Ureter (tissue), 1 donor: Measurements from ENCODE around the gene SHANK3. TPM values are rescaled to one million over a fixed set of nuclear protein-coding genes. Genes with fewer than 3 reads are reported as not detected.
"Not testable (repeated sequence)": the region's sequence is repeated elsewhere in the genome, so short reads cannot be mapped to it uniquely, and the experiment has no call there.

Source experiments
- DNase-seq: peaks from one replicate; pipeline ENCODE4 v3.0.0-alpha.2; 2020; ENCODE audit warnings: low spot score
- total RNA-seq: library from RNA; stranded (reverse); gene quantifications from one replicate; pipeline ENCODE4 v1.2.4, GENCODE V29; 2023
- donor health status: DM: yes; HTN: yes; CAD: no.

The SHANK3 gene
- total RNA-seq, 1 donor from 2014 or later, result 37.1 TPM

DNA sequence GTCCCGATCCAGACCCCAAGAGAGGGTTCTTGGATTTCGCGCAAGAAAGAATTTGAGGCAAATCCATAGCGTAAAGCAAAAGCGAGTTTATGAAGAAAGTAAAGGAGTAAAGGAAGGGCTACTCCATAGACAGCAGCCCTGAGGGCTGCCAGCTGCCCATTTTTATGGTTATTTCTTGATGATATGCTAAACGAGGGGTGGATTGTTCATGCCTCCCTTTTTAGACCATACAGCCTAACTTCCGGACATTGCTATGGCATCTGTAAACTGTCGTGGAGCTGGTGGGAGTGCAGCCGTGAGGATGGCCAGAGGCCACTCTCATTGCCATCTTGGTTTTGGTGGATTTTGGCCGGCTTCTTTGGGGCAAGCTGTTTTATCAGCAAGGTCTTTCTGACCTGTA is 19.4 kb upstream of the SHANK3 start:
- no peak for DNase-seq

DNA sequence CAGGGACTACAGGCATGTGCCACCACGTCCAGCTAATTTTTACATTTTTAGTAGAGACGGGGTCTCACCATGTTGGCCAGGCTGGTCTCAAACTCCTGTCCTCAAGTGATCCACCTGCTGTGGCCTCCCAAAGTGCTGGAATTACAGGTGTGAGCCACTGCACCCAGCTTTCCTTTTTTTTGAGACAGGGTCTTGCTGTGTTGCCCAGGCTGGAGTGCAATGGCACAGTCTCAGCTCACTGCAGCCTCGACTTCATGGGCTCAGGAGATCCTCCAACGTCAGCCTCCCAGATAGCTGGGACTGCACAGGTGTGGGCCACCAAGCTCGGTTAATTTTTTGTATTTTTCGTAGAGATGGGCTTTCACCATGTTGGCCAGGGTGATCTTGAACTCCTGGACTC is 18.0 kb upstream of the SHANK3 start:
- not testable (repeated sequence) for DNase-seq

DNA sequence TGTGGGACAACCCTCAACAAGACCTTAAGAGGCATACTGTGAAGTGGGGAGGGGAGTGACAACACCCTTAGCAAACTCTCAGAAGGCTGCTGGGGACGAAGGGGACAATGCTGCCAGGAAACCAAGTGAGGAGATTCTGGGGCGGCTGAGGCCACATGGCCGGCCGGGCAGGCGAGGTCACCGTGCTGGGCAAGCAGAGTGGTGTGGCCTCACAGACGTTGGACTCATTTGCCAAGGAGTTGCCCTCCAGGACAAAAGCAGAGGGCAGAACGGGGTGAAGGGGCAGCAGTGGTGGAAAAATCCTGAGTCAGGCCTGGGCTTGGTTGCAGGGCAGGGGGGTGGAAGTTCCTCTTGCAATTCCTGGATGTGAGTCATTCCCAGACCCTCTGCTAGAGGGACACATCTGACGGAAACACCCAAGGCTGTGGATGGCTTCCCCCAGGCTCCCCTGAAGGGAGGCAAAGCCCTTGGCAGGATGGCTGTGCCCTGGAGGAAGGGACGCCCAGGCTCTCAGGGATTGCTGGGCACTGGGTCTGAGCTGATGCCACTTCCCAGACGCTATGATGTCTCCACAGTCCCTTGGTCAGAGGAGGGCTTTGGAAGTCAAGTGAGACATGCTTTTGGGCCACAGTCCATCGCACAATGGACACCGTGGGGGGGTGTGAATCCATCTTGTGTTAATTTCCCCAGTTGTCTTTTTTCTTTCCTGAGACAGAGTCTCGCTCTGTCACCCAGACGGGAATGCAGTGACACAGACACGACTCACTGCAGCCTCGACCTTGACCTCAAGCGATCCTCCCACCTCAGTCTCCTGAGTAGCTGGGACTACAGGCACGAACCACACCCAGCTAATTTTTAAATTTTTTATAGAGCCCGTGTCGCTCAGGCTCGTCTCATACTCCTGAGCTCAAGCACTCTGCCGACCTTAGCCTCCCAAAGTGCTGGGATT is 16.2 kb upstream of the SHANK3 start:
- DNase-seq, result no peak

DNA sequence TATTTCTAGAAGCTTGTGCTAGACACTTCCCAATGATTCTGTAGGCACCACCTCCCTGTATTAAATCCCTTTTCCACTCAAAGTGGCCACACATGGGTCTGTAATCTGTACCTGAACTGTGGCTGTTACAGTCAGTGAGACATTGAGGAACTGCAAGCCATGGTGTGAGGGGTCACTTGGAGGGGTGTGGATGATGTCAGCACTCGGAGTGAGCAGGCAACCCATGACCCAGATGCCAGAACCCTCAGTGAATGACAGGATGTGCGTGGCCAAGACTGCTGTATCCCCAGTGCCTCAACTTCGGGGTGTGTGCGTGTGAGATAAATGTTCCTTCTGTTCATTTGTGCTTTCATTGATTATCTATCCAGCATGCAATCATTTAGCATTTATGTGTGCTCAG is 14.7 kb upstream of the SHANK3 start:
- no peak for DNase-seq

DNA sequence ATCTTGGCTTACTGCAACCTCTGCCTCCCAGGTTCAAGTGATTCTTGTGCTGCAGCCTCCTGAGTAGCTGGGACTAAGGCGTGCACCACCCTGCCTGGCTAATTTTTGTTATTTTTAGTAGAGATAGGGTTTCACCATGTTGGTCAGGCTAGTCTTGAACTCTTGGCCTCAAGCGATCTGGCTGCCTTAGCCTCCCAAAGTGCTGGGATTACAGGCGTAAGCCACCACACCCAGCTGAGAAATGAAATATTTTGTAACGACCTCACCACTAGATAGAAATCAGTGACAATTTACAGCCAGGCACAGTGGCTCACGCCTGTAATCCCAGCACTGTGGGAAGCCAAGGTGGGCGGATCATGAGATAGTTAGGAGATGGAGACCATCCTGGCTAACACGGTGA is 12.9 kb upstream of the SHANK3 start:
- not testable (repeated sequence) for DNase-seq

DNA sequence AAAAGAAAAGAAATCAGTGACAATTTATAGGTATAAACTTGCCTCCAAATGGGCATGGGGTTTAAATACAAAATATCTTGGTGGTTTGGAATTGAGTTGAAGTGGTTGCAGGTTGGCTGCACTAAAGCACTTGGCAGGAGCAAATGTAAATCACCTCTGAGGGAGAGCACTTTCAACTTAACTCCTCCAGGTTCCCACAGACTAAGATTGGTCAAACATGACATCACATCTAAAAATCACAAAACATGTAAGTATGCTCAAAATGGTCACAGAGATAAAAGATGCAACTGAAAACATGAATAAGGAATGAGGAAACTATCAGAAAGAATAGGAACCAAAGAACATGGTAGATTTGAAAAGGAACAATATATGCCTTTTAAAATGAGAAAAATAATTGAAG is 12.3 kb upstream of the SHANK3 start:
- DNase-seq, result no peak

DNA sequence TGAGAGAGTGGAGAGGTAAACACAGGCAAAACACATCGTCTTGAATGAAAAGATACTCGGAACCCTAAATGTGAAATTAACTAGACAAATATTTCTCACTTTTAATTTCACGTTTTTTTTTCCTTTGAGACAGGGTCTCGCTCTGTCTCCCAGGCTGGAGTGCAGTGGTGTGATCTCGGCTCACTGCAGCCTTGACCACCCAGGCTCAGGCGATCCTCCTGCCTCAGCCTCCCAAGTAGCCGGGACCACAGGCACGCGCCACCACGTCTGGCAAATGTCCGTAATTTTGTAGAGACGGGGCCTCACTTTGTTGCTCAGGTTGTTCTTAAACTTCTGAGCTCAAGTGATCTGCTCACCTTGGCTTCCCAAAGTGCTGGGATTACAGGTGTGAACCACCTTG is 7.4 kb upstream of the SHANK3 start:
- DNase-seq, result no peak

DNA sequence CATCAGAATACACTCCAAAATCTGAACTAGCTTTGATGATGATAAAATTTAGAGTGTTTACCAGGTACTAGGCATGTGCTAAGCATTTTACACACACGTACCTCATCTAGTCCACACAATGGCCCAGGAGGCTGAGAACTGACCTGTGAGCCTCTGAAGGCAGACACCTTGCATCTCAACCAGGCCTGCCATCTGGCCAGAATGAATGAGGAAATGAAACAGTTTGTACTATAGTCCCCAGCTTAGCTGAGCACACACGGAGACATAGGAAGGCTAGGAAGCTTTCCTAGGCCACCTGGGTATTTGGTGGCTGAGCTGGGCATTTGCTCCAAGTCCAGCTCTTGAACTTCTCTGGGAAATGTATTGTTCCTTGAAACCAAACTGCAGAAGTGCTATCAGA is 6.9 kb upstream of the SHANK3 start:
- no peak for DNase-seq

DNA sequence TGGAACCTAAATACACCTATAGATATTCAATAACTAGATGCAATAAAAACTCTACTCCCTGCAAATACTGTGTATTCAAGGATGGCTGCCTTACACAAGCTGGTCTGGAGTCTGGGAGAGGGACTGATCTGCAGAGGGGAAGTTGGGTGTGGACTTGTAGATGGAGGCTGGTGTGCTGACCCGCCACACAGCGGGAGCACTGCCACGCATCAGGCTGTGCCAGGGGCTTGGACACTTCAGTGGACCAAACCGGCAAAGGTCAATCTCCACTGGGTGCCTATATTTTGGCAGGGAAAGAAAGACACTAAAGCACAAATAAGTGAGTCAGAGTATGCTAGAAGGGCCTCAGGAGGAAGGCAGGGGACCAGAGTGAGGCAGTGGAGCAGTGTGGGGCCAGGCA is 2.1 kb upstream of the SHANK3 start:
- DNase-seq, result no peak

DNA sequence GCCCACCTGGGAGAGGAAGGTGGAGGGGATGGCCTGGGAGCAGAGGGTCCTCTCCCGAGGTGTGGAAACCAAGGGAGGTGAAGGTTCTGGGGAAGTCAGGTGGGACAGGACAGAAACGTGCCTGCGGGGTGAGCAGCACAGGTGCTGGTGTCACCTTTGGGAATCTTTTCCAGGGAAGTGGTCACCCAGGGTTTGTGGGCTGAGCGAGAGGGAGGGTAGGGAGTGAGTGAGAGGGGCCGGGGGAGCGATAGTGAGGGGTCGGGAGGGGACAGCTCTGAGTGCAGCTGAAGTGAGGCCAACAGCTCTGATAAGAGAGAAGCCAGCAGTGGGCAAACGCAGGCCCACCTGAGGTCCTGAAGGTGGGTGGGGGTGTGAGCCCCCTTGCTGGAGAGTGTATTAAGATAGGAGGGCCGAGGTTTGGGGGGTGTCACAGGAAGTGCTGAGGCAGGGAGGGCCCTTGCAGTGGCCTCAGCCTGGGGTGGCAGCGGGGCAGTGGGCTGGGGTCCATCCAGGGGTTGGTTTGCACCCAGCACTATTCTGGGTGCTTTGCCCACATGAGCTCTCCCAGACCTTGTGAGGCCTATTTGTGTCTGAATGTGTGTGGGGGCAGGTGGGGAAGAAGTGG is 1.6 kb upstream of the SHANK3 start:
- no peak for DNase-seq

DNA sequence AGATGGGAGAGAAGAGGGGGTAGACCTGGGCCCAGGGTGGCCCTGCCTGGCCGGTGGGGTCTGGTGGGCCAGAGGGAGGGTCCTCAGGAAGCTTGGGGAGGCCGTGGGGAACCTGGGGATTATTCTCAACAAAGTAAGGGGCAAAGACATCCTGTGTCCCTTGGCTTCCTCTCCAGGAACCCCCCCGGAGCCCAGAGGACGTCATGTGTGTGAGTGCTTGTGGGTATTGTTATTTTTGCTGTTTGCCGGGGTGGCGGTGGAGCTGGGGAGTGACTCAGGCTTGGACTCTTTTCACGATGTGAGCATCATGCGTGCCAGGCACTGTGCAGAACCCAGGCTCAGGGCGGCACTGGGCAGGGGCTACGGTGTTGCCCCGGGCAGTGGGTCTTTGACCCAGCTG is 982 bp upstream of the SHANK3 start:
- DNase-seq, result no peak

DNA sequence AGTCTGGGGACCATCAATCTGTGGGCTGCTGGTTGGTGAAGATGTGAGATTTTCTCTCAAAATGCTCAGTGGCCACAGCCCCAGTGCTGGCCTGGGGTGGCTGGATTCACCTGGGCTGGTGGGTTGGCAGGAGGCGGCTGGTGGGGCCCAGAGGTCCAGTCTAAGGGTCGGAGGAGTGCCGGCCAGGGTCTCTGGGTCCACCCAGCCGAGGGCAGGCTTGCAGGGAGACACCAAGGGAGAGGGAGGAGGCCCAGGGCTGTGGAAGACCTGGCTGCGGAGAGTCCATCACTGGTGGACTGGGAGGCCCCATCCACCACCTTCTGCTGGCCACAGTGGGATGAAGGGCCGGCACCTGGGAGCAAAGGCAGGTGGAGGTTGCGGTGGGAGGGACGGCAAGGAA is 582 bp upstream of the SHANK3 start:
- DNase-seq, result no peak

DNA sequence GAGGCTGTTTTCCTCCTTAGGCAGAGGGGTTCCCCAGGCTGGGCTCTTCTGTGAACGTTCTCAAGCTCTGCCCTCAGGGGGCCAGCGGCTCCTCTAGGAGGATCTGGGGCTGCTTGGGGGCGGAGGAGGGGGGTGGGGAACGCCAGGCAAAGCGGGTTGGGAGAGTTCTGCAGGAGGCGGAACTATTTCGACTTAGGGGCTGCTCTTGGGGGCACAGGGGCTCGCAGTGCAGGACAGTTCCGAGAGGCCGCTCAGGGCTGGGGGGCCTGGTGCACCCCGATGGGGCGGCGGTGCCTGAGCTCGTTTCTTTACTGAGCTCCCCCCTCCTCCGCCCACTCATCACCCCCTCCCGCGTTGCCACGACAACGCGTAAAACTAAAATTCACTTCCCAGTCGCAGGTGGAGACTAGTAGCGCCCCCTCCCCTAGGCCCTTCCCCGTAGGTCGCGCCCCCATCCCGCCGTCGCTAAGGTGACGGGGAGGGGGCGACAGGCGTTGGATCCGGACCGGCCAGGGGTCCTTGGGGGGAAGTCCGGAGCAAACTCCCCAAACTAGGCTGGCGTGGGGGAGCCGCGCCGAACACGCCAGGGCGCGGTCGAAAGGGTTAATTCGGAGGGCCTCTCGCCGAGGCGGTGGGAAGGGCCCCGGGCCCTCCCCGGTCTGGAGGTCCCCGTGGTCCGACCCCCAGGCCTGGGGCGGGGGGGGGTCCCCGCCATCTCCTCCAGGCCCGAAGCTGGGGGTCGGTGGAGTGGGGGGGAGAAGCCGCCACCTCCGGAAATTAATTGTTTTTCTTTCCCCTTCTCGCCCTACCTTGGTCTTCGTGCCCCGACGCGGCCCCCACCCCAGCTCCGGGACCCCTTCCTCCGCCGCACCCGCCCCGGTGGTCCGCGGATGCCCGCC is 857 bp downstream of the SHANK3 start:
- DNase-seq, result no peak

DNA sequence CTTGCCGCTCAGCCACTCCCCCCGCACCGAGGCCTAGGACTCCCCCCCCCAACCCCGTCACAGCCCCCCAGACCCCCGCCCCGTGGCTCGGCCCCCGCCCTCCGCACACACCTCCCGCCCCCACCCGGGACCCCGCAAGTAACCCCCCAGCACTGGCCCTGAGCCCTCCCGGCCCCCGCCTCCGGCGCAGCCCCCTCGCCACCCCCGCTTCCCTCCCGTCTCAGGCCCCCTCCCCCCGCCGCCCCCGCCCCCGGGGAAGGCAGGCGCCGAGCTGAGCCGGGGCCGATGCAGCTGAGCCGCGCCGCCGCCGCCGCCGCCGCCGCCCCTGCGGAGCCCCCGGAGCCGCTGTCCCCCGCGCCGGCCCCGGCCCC is 1.5 kb downstream of the SHANK3 start:
- DNase-seq, result no peak

DNA sequence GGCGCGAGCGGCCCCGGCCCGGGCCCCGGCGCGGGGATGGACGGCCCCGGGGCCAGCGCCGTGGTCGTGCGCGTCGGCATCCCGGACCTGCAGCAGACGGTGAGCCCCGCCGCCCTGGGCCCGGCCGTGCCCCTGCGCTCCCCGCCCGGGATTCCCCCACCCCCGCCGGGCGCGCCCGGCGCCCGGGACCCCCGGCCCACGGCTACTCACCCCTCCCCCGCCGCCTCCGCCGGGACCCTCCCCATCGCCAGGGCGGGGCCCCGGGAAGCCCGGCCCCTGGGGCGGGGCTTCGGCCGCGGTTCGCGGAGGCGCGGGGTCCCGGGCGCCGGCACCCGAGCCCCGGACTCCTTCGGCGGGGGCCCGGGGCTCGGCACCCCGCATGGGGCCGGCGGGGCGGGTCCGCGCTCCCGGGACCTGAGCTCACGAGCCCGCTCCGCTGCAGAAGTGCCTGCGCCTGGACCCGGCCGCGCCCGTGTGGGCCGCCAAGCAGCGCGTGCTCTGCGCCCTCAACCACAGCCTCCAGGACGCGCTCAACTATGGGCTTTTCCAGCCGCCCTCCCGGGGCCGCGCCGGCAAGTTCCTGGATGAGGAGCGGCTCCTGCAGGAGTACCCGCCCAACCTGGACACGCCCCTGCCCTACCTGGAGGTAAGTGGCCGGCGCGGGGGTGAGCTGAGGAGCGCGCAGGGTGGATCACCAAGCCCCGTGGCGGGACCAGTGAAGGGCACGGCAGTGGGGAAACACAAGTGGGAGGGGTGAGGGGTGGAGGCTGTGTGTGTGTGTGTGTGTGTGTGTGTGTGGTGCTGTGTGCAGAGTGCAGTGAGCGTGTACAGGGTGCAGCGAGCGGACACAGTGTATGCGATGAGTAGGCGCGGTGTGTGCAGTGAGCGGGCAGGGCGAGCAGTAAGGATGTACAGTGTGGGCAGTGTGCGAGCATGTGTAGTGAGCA is 2.3 kb downstream of the SHANK3 start:
- DNase-seq, result peak; percentile 69

DNA sequence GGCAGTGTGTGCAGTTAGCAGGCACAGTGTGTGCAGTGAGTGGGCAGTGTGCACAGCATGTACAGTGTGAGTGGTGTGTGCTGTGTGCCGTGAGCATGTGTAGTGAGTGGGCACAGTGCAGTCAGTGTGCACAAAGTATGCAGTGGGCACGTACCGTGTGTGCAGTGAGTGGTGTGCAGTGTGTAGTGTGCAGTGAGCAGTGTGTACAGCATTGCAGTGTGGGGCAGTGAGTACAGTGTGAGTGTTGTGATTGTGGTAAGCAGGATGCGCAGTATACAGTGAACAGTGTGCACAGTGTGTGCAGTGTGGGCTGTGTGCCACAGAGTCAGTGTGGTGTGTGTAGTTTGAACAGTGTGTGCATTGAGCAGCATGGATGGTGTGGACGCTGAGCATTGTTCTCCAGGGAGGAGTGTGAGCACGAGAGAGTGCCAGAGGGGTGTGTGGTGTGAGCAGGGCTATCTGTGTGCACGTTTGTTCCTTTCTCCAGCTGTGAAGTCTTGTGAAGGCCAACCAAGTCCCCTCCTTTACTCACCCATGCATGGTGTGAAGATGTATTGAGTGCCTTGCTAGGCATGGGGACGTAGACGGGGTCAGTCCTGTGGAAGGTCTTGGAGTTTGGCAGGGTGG is 3.0 kb downstream of the SHANK3 start:
- no peak for DNase-seq

DNA sequence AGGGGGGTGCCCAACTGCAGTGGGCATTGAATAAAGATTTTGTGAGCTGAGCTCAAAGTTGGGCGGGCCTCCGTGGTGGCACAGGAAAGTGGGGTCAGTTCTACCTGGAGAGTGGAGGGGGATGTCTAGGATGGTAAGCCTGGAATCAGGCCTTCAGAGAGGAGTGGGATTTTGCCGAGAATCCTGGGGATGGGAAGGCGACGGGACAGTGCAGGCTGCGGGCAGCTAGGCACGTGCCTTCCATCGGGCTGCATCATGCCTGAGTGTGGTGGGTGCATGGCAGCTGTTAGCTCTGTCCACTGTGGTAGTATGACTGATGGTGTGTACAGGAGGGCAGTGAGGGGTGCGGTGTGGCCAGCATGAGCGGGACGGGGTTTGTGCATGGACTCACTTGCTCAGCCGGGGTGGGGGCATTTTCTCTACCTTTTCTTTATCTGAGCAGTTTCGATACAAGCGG is 3.6 kb downstream of the SHANK3 start:
- DNase-seq, result no peak

DNA sequence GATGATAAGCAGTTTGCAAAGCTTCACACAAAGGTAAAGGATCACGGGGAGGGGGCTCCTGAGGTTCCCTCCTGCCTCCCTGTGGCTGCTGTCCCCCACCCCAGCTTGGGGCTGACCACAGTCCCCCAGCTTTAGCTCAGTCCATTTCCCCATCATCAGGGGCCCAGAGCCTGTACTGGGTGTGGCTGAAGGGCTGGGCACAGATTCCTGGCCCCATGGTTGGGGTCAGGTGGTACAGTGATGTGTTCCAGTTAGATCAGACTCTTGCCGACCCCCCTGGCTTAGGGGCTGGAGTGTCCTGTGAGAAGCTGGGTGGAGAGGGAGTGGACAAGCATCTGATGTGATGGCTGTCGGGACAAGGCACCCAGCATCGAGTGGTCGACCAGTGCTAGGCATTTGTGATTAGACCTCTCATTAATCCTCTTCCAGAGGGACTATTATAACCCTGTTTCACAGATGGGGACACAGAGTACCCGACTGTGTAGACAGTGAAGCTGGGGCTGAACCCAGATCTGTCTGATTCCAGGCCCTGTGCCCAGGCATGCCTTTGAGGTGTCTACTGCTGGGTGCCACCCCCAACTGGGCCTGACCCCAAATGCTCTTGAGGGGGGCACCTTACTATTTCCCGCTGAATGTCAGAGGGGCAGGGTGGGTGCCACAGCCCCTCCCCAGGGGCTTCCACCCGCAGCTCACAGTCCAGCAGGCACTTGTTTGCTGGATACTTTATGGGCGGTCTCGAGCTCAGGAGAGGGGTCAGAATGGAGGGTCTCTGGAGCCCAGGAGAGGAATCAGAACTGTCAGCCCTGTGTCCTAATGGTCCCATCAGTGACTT is 4.3 kb downstream of the SHANK3 start:
- no peak for DNase-seq

DNA sequence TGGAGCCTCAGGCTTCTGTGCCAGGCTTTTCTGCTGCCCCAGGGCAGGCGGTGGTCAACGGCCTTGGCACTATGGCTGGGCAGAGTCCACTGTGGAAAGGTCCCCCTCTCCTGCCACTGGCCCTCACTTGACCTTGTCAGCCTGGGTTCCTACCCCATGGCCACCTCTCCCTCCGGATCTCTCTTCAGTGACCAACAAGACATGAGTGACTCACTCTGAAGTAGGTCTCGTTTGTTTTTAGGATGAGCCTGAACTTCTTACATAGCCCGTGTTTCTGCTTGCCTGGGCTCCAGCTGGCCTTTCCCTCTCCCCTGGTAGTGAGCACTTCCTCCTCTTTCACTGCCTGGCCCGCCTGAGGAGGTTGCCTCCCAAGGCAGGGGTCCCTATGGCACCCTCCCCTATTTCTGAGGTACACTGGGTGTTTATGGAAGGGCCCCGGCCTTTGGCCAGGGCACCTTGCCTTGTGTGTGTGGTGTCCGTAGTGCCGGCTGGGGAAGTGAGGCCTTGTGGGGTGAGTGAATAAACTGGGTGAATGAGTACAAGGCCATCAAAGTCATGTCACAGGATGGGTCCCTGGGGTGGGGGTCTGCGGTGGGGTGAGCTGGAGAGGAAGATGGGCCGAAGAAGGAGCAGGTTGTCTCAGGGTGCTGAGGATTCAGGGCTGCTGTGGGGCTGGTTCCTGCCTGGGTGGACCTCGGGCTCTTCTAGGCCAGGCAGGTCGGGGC is 5.0 kb downstream of the SHANK3 start:
- peak; percentile 38 for DNase-seq
